MG63 (cell line): Measurements from ENCODE around the gene NMT2. TPM values are rescaled to one million over a fixed set of nuclear protein-coding genes. Genes with fewer than 3 reads are reported as not detected.
"Not testable (repeated sequence)": the region's sequence is repeated elsewhere in the genome, so short reads cannot be mapped to it uniquely, and the experiment has no call there.

Experiments
- DNase-seq: peaks from one replicate; pipeline ENCODE4 v3.0.0-alpha.2; 2020
- H3K27me3 ChIP-seq: fragments of 250-450 bp; sonication (Bioruptor Pico); 2 replicates; pipeline ENCODE4 v1.5.1; 2020; ENCODE audit warnings: mild to moderate bottlenecking, moderate library complexity
- H3K36me3 ChIP-seq: fragments of 250-450 bp; sonication (Bioruptor Pico); 2 replicates; pipeline ENCODE4 v1.5.1; 2020; ENCODE audit warnings: mild to moderate bottlenecking, moderate library complexity
- H3K4me3 ChIP-seq: fragments of 250-450 bp; sonication (Bioruptor Pico); 2 replicates; pipeline ENCODE4 v1.5.1; 2020; ENCODE audit warnings: mild to moderate bottlenecking, moderate library complexity
- H3K9me3 ChIP-seq: fragments of 250-450 bp; sonication (Bioruptor Pico); 2 replicates; pipeline ENCODE4 v1.5.1; 2020; ENCODE audit warnings: mild to moderate bottlenecking, moderate library complexity
- total RNA-seq: library from RNA; depleted of rRNA; stranded (reverse); fragments of >200 nt; shearing (Covaris generic); gene quantifications from 2 replicates; pipeline ENCODE4 v1.2.3, GENCODE V29; 2014; ENCODE audit warnings: low replicate concordance; rRNA removed

Gene NMT2
- total RNA-seq, result 115 and 134 TPM in 2 replicates

GRCh38 chr10:15168291-15168785 lies at the start of gene NMT2:
NMT2 (minus strand) TSS chr10:15168693; CDS start chr10:15168612, 81 bp downstream.
- Histone ChIP-seq H3K36me3 (peaks cover 20% of the 10 kb centered on the region), H3K4me3 (peak within 1 kb of the TSS; percentile 95), H3K9me3 (no peaks in the 10 kb centered on the region), H3K27me3 (no peaks in the 10 kb centered on the region)
- DNase-seq, result peak; percentile 85

- Histone ChIP-seq H3K4me3 (no peak overlapping the region), H3K36me3 (peaks cover 46% of the 10 kb centered on the region), H3K27me3 (no peaks in the 10 kb centered on the region), H3K9me3 (no peaks in the 10 kb centered on the region)
- DNase-seq, result no peak
Measured at GRCh38 chr10:15216700-15217099, 48.2 kb upstream of the NMT2 start.

- Histone ChIP-seq H3K4me3 (no peak overlapping the region), H3K27me3 (no peaks in the 10 kb centered on the region), H3K9me3 (no peaks in the 10 kb centered on the region), H3K36me3 (peaks cover 48% of the 10 kb centered on the region)
- no peak for DNase-seq
Measured at GRCh38 chr10:15214237-15214636, 45.7 kb upstream of the NMT2 start.

GRCh38 chr10:15213461-15213861 lies 45.0 kb upstream of the NMT2 start:
- H3K27me3 ChIP-seq, result no peaks in the 10 kb centered on the region
- no peak overlapping the region for H3K4me3 ChIP-seq
- peaks cover 43% of the 10 kb centered on the region for H3K36me3 ChIP-seq
- H3K9me3 ChIP-seq, result no peaks in the 10 kb centered on the region
- DNase-seq, result no peak

- Histone ChIP-seq H3K9me3 (no peaks in the 10 kb centered on the region), H3K4me3 (no peak overlapping the region), H3K27me3 (no peaks in the 10 kb centered on the region), H3K36me3 (peaks cover 49% of the 10 kb centered on the region)
- DNase-seq, result peak; percentile 50
Measured at GRCh38 chr10:15211464-15211979, 43.0 kb upstream of the NMT2 start.

GRCh38 chr10:15210521-15210920 lies 42.0 kb upstream of the NMT2 start:
- H3K9me3 ChIP-seq, result no peaks in the 10 kb centered on the region
- H3K27me3 ChIP-seq, result no peaks in the 10 kb centered on the region
- peaks cover 50% of the 10 kb centered on the region for H3K36me3 ChIP-seq
- no peak for DNase-seq
- H3K4me3 ChIP-seq, result no peak overlapping the region

- no peaks in the 10 kb centered on the region for H3K27me3 ChIP-seq
- peaks cover 48% of the 10 kb centered on the region for H3K36me3 ChIP-seq
- H3K9me3 ChIP-seq, result no peaks in the 10 kb centered on the region
- H3K4me3 ChIP-seq, result no peak overlapping the region
- DNase-seq, result peak; percentile 72
Measured at GRCh38 chr10:15209827-15210509, 41.5 kb upstream of the NMT2 start.

- no peaks in the 10 kb centered on the region for H3K9me3 ChIP-seq
- peaks cover 34% of the 10 kb centered on the region for H3K36me3 ChIP-seq
- H3K4me3 ChIP-seq, result no peak overlapping the region
- DNase-seq, result no peak
- H3K27me3 ChIP-seq, result no peaks in the 10 kb centered on the region
Measured at GRCh38 chr10:15208221-15208620, 39.7 kb upstream of the NMT2 start.

- not testable (repeated sequence) for DNase-seq, H3K4me3 ChIP-seq, H3K9me3 ChIP-seq, H3K27me3 ChIP-seq
- H3K36me3 ChIP-seq, result peaks cover 26% of the 10 kb centered on the region
Measured at GRCh38 chr10:15207410-15207809, 38.9 kb upstream of the NMT2 start.

- H3K9me3 ChIP-seq, result no peaks in the 10 kb centered on the region
- peaks cover 7% of the 10 kb centered on the region for H3K36me3 ChIP-seq
- H3K27me3 ChIP-seq, result no peaks in the 10 kb centered on the region
- H3K4me3 ChIP-seq, result no peak overlapping the region
- DNase-seq, result no peak
Measured at GRCh38 chr10:15202639-15203038, 34.1 kb upstream of the NMT2 start.

- H3K9me3 ChIP-seq, H3K4me3 ChIP-seq, H3K27me3 ChIP-seq, DNase-seq, H3K36me3 ChIP-seq: not testable (repeated sequence)
Measured at GRCh38 chr10:15202301-15202621, 33.8 kb upstream of the NMT2 start.

- no peak overlapping the region for H3K4me3 ChIP-seq
Measured at GRCh38 chr10:15201589-15202300, 33.3 kb upstream of the NMT2 start.

GRCh38 chr10:15200626-15201025 lies 32.1 kb upstream of the NMT2 start:
- H3K36me3 ChIP-seq, result no peaks in the 10 kb centered on the region; the same call in 1 of the 2 replicates
- no peaks in the 10 kb centered on the region for H3K27me3 ChIP-seq
- H3K9me3 ChIP-seq, result no peaks in the 10 kb centered on the region
- DNase-seq, result no peak
- H3K4me3 ChIP-seq, result no peak overlapping the region

More at GRCh38 chr10:15201589-15202300, 33.3 kb upstream of the NMT2 start:
- no peak for DNase-seq
- H3K27me3 ChIP-seq, result no peaks in the 10 kb centered on the region
- H3K36me3 ChIP-seq, result peaks cover 3% of the 10 kb centered on the region
- H3K9me3 ChIP-seq, result no peaks in the 10 kb centered on the region

GRCh38 chr10:15197911-15198310 lies 29.4 kb upstream of the NMT2 start:
- H3K9me3 ChIP-seq, result no peaks in the 10 kb centered on the region
- no peak for DNase-seq

GRCh38 chr10:15197276-15197675 lies 28.8 kb upstream of the NMT2 start:
- no peaks in the 10 kb centered on the region for H3K36me3 ChIP-seq
- DNase-seq, result no peak
- H3K9me3 ChIP-seq, result no peaks in the 10 kb centered on the region
- H3K4me3 ChIP-seq, result no peak overlapping the region
- no peaks in the 10 kb centered on the region for H3K27me3 ChIP-seq

More at GRCh38 chr10:15197911-15198310, 29.4 kb upstream of the NMT2 start:
- Histone ChIP-seq H3K4me3 (no peak overlapping the region), H3K36me3 (no peaks in the 10 kb centered on the region), H3K27me3 (no peaks in the 10 kb centered on the region)

GRCh38 chr10:15196021-15196834 lies 27.7 kb upstream of the NMT2 start:
- no peak for DNase-seq
- Histone ChIP-seq H3K36me3 (no peaks in the 10 kb centered on the region), H3K9me3 (no peaks in the 10 kb centered on the region), H3K4me3 (no peak overlapping the region), H3K27me3 (no peaks in the 10 kb centered on the region)
